PC-9 (cell line): Measurements from ENCODE around the gene ESRRG. TPM values are rescaled to one million over a fixed set of nuclear protein-coding genes. Genes with fewer than 3 reads are reported as not detected.

Experiments
- BruUV-seq: library from RNA; stranded (reverse); fragments of 400-500 nt; replicated peaks from 2 replicates; lab custom pipeline; 2021; lab: Mats Ljungman, UMichigan
- CTCF ChIA-PET: fragments of 300-600 bp; sonication (Branson Sonifier 250); formaldehyde crosslinking; loops from one replicate; lab custom pipeline; 2022; ENCODE audit warnings: antibody characterized with exemption; lab: Charles Lee
- POLR2A ChIA-PET: fragments of 300-600 bp; sonication (Branson Sonifier 250); formaldehyde crosslinking; loops from one replicate; lab custom pipeline; 2022; ENCODE audit warnings: antibody characterized with exemption; ENCODE audit not compliant: unreplicated experiment; lab: Charles Lee
- DNase-seq, 2 experiments: peaks; one replicate each; pipeline versions ENCODE4 v3.0.0 to v3.0.0-alpha.2; 2015 to 2022; ENCODE audit warnings: mixed read lengths in 1 of 2
- H2AFZ ChIP-seq: fragments of 200-600 bp; sonication (generic); 2 replicates; pipeline ENCODE4 v1.8.1; 2017; ENCODE audit warnings: antibody characterized with exemption
- H3F3A ChIP-seq: fragments of 200-600 bp; sonication (generic); 2 replicates; pipeline ENCODE4 v1.8.1; 2017; ENCODE audit warnings: antibody characterized with exemption, mild to moderate bottlenecking, low read depth; ENCODE audit not compliant: insufficient read depth
- H3K27ac ChIP-seq: fragments of 200-600 bp; sonication (generic); 2 replicates; pipeline ENCODE4 v1.6.1; 2016; ENCODE audit warnings: mixed run types
- H3K27me3 ChIP-seq: fragments of 200-600 bp; sonication (generic); 2 replicates; pipeline ENCODE4 v1.6.1; 2016; ENCODE audit warnings: low read depth, mixed run types; ENCODE audit not compliant: insufficient read depth
- H3K36me3 ChIP-seq: fragments of 200-600 bp; sonication (generic); 2 replicates; pipeline ENCODE4 v1.6.1; 2016; ENCODE audit warnings: low read depth, mixed run types
- H3K4me1 ChIP-seq: fragments of 200-600 bp; sonication (generic); replicated peaks from 2 replicates; pipeline ENCODE4 v1.6.1; 2016; ENCODE audit warnings: mixed run types; ENCODE audit not compliant: insufficient read depth
- H3K4me2 ChIP-seq: fragments of 200-600 bp; sonication (generic); 2 replicates; pipeline ENCODE4 v1.6.1; 2017; ENCODE audit warnings: mixed run types
- H3K4me3 ChIP-seq: fragments of 200-600 bp; sonication (generic); 2 replicates; pipeline ENCODE4 v1.6.1; 2016; ENCODE audit warnings: mixed run types
- H3K79me2 ChIP-seq: fragments of 200-600 bp; sonication (generic); 2 replicates; pipeline ENCODE4 v1.6.1; 2017; ENCODE audit warnings: low read depth, mixed run types
- H3K9me2 ChIP-seq: fragments of 200-600 bp; sonication (generic); 2 replicates; pipeline ENCODE4 v1.8.1; 2017; ENCODE audit warnings: mild to moderate bottlenecking; ENCODE audit not compliant: insufficient read depth
- H3K9me3 ChIP-seq: fragments of 200-600 bp; sonication (generic); 2 replicates; pipeline ENCODE4 v1.8.1; 2016; ENCODE audit warnings: low read depth; ENCODE audit not compliant: insufficient read depth
- H4K20me1 ChIP-seq: fragments of 200-600 bp; sonication (generic); 2 replicates; pipeline ENCODE4 v1.8.1; 2017; ENCODE audit not compliant: insufficient read depth
- CTCF ChIP-seq: fragments of 200-600 bp; sonication (generic); conservative IDR thresholded peaks from 2 replicates; pipeline ENCODE4 v1.6.1; 2017; ENCODE audit warnings: mixed run types, antibody characterized with exemption, mild to moderate bottlenecking, moderate library complexity
- EZH2 ChIP-seq: fragments of 200-600 bp; sonication (generic); IDR thresholded peaks from 2 replicates; pipeline ENCODE4 v1.8.0; 2017; ENCODE audit warnings: antibody characterized with exemption, low read depth
- intact Hi-C: fragments of 100-400 bp; cut with micrococcal nuclease; formaldehyde crosslinking; loops from one replicate; pipeline ENCODE4 v1.10.0; 2022; ENCODE audit not compliant: unreplicated experiment
- total RNA-seq: library from RNA; stranded (reverse); gene quantifications from 2 replicates; pipeline ENCODE4 v1.2.3, GENCODE V29; 2021

ESRRG gene
- total RNA-seq, 1 experiment from 2014 or later = not detected

- H3K4me1 ChIP-seq = no peaks in the 10 kb centered on the region
- TF ChIP-seq EZH2 (no peak), CTCF (peak; percentile 58)
- no peaks in the 10 kb centered on the region for H3K36me3 ChIP-seq
- POLR2A ChIA-PET = no interaction called here
- no peak overlapping the region for H3K27ac ChIP-seq
- CTCF ChIA-PET = no interaction called here
- H3K79me2 ChIP-seq = no peaks in the 10 kb centered on the region
- H3K4me3 ChIP-seq = no peak overlapping the region
- H3K9me2 ChIP-seq = no peaks in the 10 kb centered on the region
- H2AFZ ChIP-seq = no peak overlapping the region
- no peak overlapping the region for H3K4me2 ChIP-seq
- no TSS peak for BruUV-seq
- no peaks in the 10 kb centered on the region for H3K27me3 ChIP-seq
- no peaks in the 10 kb centered on the region for H3K9me3 ChIP-seq
- no peak for DNase-seq
- no peaks in the 10 kb centered on the region for H4K20me1 ChIP-seq
- intact Hi-C loops = no loop called here
- H3F3A ChIP-seq = no peaks in the 10 kb centered on the region
Observed at GRCh38 chr1:216742625-216743024, 19.4 kb upstream of the ESRRG start.

DNA sequence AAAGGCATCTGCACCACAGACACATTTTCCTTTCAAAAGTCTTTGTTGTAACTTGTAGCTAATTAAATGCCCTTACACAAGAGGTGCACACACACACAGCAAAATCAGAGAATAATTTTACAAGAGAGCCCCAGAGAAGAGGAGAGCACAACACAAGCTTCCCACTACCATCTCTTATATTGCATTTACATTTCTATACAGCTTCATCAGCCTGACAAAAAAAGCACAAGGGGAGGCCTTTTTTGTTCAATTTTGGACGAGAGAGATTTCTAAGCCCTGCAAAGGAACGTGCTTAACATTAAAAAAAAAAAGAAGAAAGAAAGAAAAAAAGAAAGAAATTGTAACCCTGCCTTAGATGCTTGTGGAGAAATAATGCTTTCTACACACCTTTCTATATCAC is 17.1 kb upstream of the ESRRG start:
- no peak for DNase-seq
- no peaks in the 10 kb centered on the region for H3K27me3 ChIP-seq
- no peak overlapping the region for H2AFZ ChIP-seq
- H3F3A ChIP-seq = no peaks in the 10 kb centered on the region
- CTCF ChIA-PET = no interaction called here
- H3K4me1 ChIP-seq = no peaks in the 10 kb centered on the region
- no peak overlapping the region for H3K4me3 ChIP-seq
- no peak for TF ChIP-seq EZH2
- no peak for TF ChIP-seq CTCF
- no peaks in the 10 kb centered on the region for H3K9me2 ChIP-seq
- POLR2A ChIA-PET = no interaction called here
- no TSS peak for BruUV-seq
- H3K4me2 ChIP-seq = no peak overlapping the region
- H3K9me3 ChIP-seq = no peaks in the 10 kb centered on the region
- no peaks in the 10 kb centered on the region for H3K79me2 ChIP-seq
- no peaks in the 10 kb centered on the region for H3K36me3 ChIP-seq
- no peaks in the 10 kb centered on the region for H4K20me1 ChIP-seq
- H3K27ac ChIP-seq = no peak overlapping the region
- intact Hi-C loops = no loop called here

DNA sequence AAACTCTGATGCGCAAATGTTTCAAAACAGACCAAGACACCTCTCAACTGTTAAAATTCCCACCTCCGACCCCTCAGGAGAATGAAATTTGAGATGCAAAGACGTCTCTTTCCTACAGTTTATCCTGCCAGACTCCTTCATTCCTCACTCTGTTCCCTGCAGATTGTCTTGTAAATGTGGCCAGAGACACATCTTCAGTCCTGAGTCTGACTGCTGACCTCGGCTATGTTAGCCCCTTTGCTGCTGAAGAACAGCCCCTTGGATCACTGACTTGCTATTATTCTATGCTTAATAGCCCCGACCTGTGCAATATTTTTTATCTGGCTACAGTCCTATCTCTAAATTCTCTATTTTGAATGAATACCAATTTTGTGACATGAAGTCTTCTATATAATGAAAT is 16.6 kb upstream of the ESRRG start:
- TF ChIP-seq CTCF (no peak), EZH2 (no peak)
- BruUV-seq = no TSS peak
- Histone ChIP-seq H3K4me1 (no peaks in the 10 kb centered on the region), H3K79me2 (no peaks in the 10 kb centered on the region), H3F3A (no peaks in the 10 kb centered on the region), H3K4me2 (no peak overlapping the region), H3K9me2 (no peaks in the 10 kb centered on the region), H3K27me3 (no peaks in the 10 kb centered on the region), H3K36me3 (no peaks in the 10 kb centered on the region), H3K27ac (no peak overlapping the region), H3K4me3 (no peak overlapping the region), H4K20me1 (no peaks in the 10 kb centered on the region), H3K9me3 (no peaks in the 10 kb centered on the region), H2AFZ (no peak overlapping the region)
- ChIA-PET POLR2A (no interaction called here), CTCF (no interaction called here)
- intact Hi-C loops = no loop called here
- DNase-seq = no peak
